ENCODE measurements around the gene IDI2. TPM values are rescaled to one million over a fixed set of nuclear protein-coding genes. Genes with fewer than 3 reads are reported as not detected.

IDI2 gene
- total and polyA plus RNA-seq, 2 of the 13 experiments (the other 11 are each of a cell fraction or from before 2014, with no cell fraction given), result not detected

GRCh38 chr10:1056326-1057105, 30.9 kb upstream of the IDI2 start, which contains the start of gene WDR37 (continued):
- TF ChIP-seq IRF9 (CRISPR knock-in tag; IDR thresholded peaks at IDR 0.05; ENCODE audit: borderline replicate concordance) (no peak; the same call in 1 of the 2 replicates), ARNT2 (CRISPR knock-in tag; IDR thresholded peaks at IDR 0.05; ENCODE audit: low read depth) (no peak; the same call in 1 of the 2 replicates), TEF (CRISPR knock-in tag; IDR thresholded peaks at IDR 0.05) (no peak), ZNF792 (CRISPR knock-in tag; IDR thresholded peaks at IDR 0.05) (no peak; the same call in 1 of the 2 replicates), SRY (CRISPR knock-in tag; IDR thresholded peaks at IDR 0.05) (peak; percentile 93; the same call in 1 of the 2 replicates), PAXIP1 (CRISPR knock-in tag; conservative IDR thresholded peaks at IDR 0.05) (0 out of 2 replicates have a peak, but pooled peaks have one; percentile 32), CBX5 (CRISPR knock-in tag; IDR thresholded peaks at IDR 0.05; ENCODE audit: borderline replicate concordance) (0 out of 2 replicates have a peak, but pooled peaks have one; percentile 15), ZNF263 (CRISPR knock-in tag; IDR thresholded peaks at IDR 0.05) (no peak), LCORL (IDR thresholded peaks at IDR 0.05) (no peak), LCORL (CRISPR knock-in tag; IDR thresholded peaks at IDR 0.05) (no peak), ZNF18 (CRISPR knock-in tag; IDR thresholded peaks at IDR 0.05; ENCODE audit: insufficient replicate concordance) (no peak), MTF1 (CRISPR knock-in tag; IDR thresholded peaks at IDR 0.05) (no peak), DBP (CRISPR knock-in tag; IDR thresholded peaks at IDR 0.05; ENCODE audit: not compliant biosample characterization) (no peak), PRDM4 (CRISPR knock-in tag; IDR thresholded peaks at IDR 0.05; ENCODE audit: borderline replicate concordance) (no peak), SP2 (CRISPR knock-in tag; IDR thresholded peaks at IDR 0.05) (peak; percentile 92), ZNF780A (CRISPR knock-in tag; IDR thresholded peaks at IDR 0.05) (peak; percentile 86), NFIC (IDR thresholded peaks at IDR 0.05; ENCODE audit: low read length) (no peak), MEIS2 (CRISPR knock-in tag; IDR thresholded peaks at IDR 0.05) (no peak), KLF15 (CRISPR knock-in tag; IDR thresholded peaks at IDR 0.05; ENCODE audit: borderline replicate concordance) (no peak)
